Right atrium auricular region (tissue), 2 donors: ENCODE results near the gene ASTN2. TPM values are rescaled to one million over a fixed set of nuclear protein-coding genes. Genes with fewer than 3 reads are reported as not detected.

Experiments used
- DNase-seq: peaks from one replicate; pipeline ENCODE4 v3.0.0-alpha.2; 2019; ENCODE audit warnings: low spot score
- H3K27ac ChIP-seq, 2 donors: fragments of 200-600 bp; sonication (generic); 1 replicate in 1 of 2; 2 replicates in 1 of 2; pipeline ENCODE4 v1.5.1; 2016 to 2019
- H3K27me3 ChIP-seq, 2 donors: fragments of 200-600 bp; sonication (generic); one replicate each; pipeline versions ENCODE4 v1.5.1 to v1.6.0; 2017 to 2019
- H3K36me3 ChIP-seq: fragments of 200-600 bp; sonication (generic); one replicate; pipeline ENCODE4 v1.5.1; 2016
- H3K4me1 ChIP-seq, 2 donors: fragments of 200-600 bp; sonication (generic); one replicate each; pipeline versions ENCODE4 v1.5.1 to v1.6.0; 2017 to 2019
- H3K4me3 ChIP-seq, 2 donors: fragments of 200-600 bp; sonication (generic); 1 replicate in 1 of 2; 2 replicates in 1 of 2; pipeline ENCODE4 v1.5.1; 2017 to 2019; ENCODE audit warnings: mild to moderate bottlenecking in 1 of 2, moderate library complexity in 1 of 2
- H3K9me3 ChIP-seq, 2 donors: fragments of 200-600 bp; sonication (generic); one replicate each; pipeline ENCODE4 v1.5.1; 2019
- total RNA-seq, 2 donors: library from RNA; depleted of rRNA; stranded (reverse); fragments of >200 nt; gene quantifications; one replicate each; pipeline ENCODE4 v1.1.0, GENCODE V29; 2016
- TF ChIP-seq, protein P1 (sequence below), 2 donors: fragments of 200-600 bp; sonication (generic); IDR thresholded peaks; one replicate each; pipeline ENCODE4 v1.5.1; 2019; ENCODE audit warnings: antibody characterized with exemption in 2 of 2

Gene ASTN2
- total RNA-seq, 2 donors from 2014 or later = 11.1 to 32.2 TPM

- no peak for DNase-seq
- no peaks in the 10 kb centered on the region for H3K27me3 ChIP-seq
- H3K27ac ChIP-seq = peak overlapping the region; percentile 56 to 76
- TF ChIP-seq, protein P1, sequence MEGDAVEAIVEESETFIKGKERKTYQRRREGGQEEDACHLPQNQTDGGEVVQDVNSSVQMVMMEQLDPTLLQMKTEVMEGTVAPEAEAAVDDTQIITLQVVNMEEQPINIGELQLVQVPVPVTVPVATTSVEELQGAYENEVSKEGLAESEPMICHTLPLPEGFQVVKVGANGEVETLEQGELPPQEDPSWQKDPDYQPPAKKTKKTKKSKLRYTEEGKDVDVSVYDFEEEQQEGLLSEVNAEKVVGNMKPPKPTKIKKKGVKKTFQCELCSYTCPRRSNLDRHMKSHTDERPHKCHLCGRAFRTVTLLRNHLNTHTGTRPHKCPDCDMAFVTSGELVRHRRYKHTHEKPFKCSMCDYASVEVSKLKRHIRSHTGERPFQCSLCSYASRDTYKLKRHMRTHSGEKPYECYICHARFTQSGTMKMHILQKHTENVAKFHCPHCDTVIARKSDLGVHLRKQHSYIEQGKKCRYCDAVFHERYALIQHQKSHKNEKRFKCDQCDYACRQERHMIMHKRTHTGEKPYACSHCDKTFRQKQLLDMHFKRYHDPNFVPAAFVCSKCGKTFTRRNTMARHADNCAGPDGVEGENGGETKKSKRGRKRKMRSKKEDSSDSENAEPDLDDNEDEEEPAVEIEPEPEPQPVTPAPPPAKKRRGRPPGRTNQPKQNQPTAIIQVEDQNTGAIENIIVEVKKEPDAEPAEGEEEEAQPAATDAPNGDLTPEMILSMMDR (IDR thresholded peaks at IDR 0.05) = no peak
- no peaks in the 10 kb centered on the region for H3K9me3 ChIP-seq
- H3K4me3 ChIP-seq = no peak overlapping the region
- peaks cover 0 to 28% of the 10 kb centered on the region in 2 donors for H3K4me1 ChIP-seq
- H3K36me3 ChIP-seq = no peaks in the 10 kb centered on the region
Measured at GRCh38 chr9:116656977-116657376, 757.9 kb downstream of the ASTN2 start.

DNA sequence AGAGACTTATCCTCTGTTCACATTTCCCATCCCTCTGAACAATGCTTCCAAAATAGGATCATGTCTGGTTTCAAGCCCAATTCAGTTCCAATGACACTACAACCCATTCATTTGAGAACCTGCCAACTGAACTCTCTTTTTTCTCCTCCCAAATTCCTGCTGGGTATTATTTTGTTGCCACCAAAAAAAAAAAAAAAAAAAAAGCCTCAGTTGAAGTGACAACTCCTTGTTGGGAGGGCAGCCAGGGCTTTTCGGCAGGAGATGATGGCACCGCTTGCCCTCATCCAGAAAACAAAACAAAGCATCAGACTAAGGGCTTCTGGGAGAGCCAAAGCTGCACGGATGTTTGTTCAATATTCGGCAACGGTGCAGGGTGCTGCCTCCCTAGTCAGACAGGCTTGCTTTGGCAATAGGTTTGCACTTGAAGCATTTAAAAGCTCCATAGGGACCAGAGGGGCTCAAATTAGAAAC, 758.3 kb downstream of the ASTN2 start:
- DNase-seq = no peak
- Histone ChIP-seq H3K27ac (peak overlapping the region; percentile 56 to 76), H3K27me3 (no peaks in the 10 kb centered on the region), H3K9me3 (no peaks in the 10 kb centered on the region), H3K4me1 (peaks cover 0 to 28% of the 10 kb centered on the region in 2 donors), H3K4me3 (no peak overlapping the region), H3K36me3 (no peaks in the 10 kb centered on the region)
- TF ChIP-seq, protein P1 (IDR thresholded peaks at IDR 0.05) = no peak

DNA sequence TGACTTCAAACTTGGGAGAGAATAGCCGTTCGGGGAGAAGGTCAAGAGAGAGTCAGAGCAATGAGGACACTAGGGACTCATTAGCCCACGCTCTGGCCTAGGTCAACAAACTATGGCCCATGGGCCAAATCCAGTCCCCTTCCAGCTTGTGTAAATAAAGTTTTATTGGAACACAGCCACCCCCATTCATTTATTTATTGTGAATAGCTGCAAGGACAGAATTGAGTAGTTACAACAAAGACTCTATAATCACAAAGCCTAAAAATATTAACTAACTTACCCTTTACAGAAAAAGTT, 760.9 kb downstream of the ASTN2 start:
- DNase-seq = no peak
- no peaks in the 10 kb centered on the region for H3K27me3 ChIP-seq
- H3K27ac ChIP-seq = peak overlapping the region; percentile 14 to 60
- H3K4me3 ChIP-seq = no peak overlapping the region
- H3K36me3 ChIP-seq = no peaks in the 10 kb centered on the region
- TF ChIP-seq, protein P1 (IDR thresholded peaks at IDR 0.05) = no peak
- H3K9me3 ChIP-seq = no peaks in the 10 kb centered on the region
- peaks cover 0 to 28% of the 10 kb centered on the region in 2 donors for H3K4me1 ChIP-seq

DNA sequence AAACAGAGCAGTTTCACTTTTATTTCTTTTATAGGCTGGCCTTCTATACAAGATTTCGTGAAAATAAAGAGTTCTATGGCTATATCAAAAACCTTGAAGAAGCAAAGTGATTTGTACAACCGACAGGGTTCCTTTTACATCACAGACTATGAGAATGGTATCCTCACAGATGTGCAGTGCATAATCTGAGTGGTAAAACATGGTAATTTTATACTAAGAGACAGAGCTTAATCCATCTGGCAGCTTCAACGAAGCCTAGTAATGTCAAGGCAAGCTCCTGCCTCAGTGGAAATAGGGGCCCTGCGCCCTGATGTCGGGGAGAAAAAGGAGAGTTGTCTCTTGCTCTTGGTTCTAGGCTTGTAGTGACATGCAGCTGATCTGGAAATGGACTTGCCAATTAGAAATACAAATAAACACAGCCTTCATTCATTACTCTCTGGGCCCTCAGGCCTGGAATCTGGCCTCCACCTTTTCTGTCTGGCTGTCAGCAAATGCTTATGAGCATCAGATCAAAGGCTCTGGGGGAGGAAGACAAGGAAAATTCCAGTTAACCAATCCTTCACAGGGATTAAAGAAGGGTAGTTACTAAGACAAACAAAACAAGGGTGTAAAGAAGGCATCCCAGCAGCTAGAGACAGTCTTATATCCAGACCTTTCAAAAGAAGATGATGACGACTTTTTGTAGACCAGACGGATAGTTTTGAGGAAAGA, 761.4 kb downstream of the ASTN2 start:
- no peaks in the 10 kb centered on the region for H3K36me3 ChIP-seq
- H3K27me3 ChIP-seq = no peaks in the 10 kb centered on the region
- TF ChIP-seq, protein P1 (IDR thresholded peaks at IDR 0.05) = no peak
- H3K4me1 ChIP-seq = peaks cover 0 to 28% of the 10 kb centered on the region in 2 donors
- peak overlapping the region; percentile 14 to 60 for H3K27ac ChIP-seq
- H3K9me3 ChIP-seq = no peaks in the 10 kb centered on the region
- no peak for DNase-seq
- no peak overlapping the region for H3K4me3 ChIP-seq

GRCh38 chr9:116647515-116647809, 767.4 kb downstream of the ASTN2 start:
- H3K27me3 ChIP-seq = no peaks in the 10 kb centered on the region
- H3K36me3 ChIP-seq = no peaks in the 10 kb centered on the region
- peaks cover 0 to 21% of the 10 kb centered on the region in 2 donors for H3K4me1 ChIP-seq
- peak overlapping the region; percentile 43 to 83 for H3K27ac ChIP-seq
- TF ChIP-seq, protein P1 (IDR thresholded peaks at IDR 0.05) = no peak
- DNase-seq = peak; percentile 91
- no peak overlapping the region for H3K4me3 ChIP-seq
- H3K9me3 ChIP-seq = no peaks in the 10 kb centered on the region
